ENCODE measurements around the gene KLC3.
"Not testable (repeated sequence)": the region's sequence is repeated elsewhere in the genome, so short reads cannot be mapped to it uniquely, and the experiment has no call there.

KLC3 gene

DNA sequence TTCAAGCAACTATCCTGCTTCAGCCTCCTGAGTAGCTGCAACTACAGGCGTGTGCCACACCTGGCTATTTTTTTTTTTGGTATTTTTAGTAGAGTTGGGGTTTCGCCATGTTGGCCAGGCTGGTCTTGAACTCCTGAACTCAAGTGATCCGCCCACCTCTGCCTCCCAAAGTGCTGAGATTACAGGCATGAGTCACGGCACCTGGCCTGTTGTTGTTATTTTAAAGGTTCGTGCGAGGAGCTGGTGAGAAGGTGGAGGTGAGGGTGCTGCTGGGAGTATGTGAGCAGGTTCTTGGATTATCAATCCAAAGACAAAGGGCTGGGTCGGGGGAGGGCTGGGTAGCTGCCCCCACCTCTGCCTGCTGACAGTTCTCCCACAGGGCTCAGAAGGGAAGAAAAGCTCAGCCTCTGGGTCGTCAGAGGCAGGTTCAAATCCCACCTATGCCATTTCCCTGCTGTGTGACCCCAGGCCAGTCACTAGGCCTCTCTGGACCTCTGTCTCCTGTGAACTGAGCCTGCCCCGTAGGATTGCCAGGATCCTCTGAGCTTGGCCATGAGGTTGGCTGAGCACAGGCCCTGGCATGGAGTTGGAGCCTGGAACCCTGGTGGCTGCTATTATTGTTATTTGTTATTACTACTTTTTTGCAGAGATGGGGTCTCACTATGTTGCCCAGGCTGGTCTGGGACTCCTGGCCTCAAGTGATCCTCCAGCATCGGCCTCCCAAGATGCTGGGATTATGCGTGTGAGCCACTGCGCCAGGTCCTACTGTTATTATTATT, 19.4 kb upstream of the KLC3 start:
- DNase-seq, result no peak

DNA sequence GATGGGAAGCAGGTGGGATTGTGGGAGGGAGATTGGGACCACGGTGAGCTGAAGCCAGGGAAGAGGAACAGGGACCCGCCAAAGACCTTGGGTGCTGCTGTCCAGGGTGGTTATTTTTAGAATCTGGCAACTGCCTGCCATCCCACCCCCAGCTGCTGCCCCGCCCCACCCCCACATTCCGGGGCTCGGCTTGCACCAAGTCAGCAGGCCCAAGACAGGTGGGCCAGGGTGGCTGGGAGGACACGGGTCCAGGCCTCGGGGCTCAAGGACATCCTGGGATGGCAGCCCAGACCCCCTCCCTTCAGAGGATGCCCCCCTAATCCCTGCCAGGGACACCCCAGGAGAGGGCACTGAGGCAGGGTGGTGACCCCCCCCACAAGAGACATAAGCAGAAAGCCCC, 18.7 kb upstream of the KLC3 start:
- DNase-seq, result no peak

DNA sequence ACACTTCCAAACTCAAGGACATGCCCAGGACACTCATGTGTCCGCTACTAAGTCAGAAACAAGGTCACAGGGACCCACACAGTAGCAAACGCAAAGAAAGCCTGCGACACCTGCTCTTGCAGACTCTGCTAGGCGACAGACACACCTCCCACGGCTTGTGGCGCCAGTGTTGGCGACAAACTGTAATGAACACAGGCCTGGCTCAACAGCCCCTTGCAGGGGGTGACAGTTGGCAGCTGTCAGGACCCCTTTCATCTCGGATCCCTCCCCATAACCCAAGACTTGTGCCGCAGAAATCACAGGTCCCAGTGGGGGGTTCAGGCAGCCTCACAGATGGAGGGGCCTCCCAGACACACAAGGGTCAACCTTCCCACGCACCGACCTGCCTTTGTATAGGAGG, 18.2 kb upstream of the KLC3 start:
- no peak for DNase-seq

DNA sequence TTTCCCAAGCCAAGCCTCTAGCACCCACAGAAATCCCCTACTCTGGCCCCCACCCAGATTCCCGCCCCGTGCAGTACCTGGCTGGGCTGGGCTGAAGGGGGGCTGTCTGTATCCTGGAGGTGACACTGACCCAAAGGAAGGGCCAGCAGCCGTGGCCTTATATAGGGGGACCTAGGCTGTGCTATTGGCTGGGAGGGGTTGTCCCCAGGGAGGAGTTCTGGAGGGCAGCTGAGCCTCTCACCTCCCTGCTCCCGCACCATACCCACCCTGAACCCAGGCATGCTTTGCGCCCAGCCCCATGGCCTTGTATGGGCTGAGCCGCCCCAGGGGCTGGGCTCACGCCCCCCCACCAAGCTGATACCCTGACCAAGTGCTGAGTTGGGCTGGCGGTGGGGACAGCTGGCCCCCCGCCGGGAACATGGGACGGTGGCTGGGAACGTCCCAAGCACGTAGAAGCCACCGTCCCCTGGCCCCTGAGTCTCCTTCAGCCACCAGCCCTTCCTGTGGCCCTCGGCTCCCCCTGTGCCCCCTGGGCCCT, 17.7 kb upstream of the KLC3 start, which contains the start of gene CKM:
Gene CKM, minus strand, starts transcription at position 132 of the 538 bp plus-strand sequence. CDS start 3,162 bp downstream, outside the sequence.
- no peak for DNase-seq

DNA sequence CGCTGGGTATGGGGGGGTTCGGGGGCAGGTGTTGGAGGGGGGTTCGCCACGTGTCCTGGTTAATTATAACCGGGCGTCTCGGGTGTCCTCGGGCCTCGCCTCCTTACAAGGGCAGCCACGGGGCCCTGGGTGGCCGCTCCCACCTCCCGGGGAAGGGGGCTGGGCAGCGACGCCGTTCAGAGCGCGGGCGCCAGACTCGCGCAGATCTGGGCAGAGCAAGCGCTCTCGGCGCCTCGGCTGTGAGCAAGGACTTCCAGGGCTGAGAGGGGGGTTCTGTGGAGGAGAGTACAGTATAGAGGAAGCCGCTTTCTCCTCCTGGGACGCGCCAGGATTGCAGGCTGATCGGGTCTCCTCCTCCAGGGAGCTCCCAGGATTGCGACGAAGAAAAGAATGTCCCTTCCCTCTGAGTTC, 16.9 kb upstream of the KLC3 start:
- no peak for DNase-seq

DNA sequence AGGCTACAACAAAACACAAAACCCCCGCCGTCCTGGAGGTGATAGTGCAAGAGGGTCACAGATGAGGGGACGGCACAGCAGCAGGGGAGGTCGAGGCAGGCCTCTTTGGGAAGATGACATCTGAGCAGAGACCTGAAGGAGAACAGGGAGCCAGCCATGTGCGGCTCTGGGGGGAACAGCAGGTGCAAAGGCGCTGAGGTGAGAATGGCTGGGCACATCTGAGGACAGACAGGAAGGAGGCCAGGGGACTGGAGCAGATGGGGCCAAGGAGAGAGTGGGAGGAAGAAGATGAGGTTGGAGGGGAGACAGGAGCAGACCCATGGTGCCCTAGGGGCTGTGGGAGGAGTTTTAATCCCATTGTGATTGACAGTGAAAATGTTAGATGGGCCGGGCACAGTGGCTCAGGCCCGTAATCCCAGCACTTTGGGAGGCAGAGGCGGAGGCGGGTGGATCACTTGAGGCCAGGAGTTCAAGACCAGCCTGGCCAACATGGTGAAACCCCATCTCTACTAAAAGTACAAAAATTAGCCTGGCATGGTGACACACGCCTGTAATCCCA, 16.1 kb upstream of the KLC3 start:
- DNase-seq, result no peak

DNA sequence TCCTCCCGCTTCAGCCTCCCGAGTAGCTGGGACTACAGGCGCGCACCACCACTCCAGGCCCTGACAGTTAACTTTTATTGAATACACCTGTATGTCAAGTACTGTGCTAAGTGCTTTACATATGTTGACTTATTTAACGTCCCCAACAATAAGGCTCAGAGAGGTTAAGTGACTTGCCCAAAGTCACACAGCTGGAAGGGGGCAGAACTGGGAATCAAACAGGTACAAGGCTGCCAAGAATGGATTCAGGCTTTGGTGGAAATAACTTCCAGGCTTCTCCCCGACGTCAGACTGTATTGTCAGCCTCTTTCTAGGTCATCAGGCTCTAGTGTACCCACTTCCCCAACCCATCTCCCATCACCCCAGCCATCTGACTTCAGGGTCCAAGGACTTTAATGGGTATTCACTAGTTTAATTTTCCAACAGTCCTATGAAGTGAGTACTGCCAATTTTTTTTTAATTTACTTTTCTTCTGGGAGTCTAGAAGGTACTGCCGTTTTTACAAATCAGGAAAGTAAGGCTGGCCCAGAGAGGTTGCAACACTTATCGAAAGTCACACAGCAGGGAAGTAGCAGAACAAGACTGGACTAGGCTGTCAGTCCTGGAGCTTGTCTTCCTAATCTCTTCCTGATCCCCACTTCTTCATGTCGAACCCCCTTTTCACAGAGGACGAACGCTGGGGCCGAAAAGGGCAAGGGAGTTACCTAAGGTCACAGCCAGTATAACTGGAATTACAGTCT, 13.0 kb upstream of the KLC3 start:
- DNase-seq, result no peak

DNA sequence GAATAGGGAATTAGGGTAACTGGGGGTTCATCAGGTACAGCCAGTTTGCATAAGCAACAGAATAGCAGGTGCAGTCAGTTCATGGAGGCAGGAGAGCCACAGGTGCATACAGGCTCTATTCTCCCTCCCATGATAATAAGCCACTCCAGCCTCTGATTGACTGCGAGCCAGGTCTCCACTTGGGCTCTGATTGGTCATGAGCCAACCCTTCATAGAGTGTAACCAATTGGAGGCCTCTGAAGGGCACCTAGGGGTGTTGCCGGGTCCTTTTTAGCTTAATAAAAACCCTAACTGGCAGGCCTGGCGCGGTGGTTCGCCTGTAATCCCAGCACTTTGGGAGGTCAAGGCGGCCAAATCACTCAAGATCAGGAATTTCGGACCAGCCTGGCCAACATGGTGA, 9.1 kb upstream of the KLC3 start:
- DNase-seq, result no peak

DNA sequence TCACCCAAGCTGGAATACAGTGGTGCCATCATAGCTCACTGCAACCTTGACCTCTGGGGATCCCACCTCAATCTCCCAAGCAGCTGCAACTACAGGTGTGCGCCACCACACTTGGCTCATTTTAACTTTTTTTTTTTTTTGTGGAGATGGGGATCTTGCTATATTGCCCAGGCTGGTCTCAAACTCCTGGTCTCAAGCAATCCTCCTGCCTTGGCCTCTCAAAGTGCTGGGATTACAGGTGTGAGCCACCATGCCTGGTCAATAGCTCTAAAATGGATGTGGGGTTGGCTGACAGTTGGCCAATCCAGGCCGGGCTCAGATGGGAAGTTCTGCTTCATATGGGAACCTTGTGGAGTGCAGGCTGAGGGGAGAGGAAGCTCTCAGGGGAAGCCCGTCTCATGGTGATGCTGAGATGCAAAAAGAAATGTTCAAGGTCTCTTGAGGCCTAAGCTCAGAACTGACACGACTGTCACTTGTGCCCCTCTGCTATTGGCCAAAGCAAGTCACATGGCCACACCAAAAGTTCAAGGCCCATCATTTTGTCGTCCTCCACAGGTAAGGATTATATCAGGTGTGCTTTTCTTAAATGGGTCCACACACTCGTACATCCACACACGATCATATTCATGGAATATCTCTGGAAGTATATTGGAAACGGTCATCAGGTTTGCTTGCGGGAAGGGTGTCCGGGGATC, 6.8 kb upstream of the KLC3 start:
- DNase-seq, result no peak

DNA sequence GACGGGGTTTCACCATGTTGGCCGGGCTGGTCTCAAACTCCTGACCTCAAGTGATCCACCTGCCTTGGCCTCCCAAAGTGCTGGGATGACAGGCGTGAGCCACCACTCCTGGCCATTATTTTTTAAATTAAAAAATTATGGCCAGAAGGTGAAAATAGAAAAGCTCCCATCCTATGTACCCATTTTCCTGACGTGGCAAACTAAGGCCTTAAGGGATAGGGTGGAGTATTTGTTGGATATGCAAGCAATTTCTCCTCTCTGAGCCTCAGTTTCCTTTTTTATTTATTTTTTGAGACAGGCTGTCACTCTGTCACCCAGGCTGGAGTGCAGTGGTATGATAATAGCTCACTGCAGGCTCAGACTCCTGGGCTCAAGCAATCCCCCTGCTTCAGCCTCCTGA, 5.7 kb upstream of the KLC3 start:
- not testable (repeated sequence) for DNase-seq

DNA sequence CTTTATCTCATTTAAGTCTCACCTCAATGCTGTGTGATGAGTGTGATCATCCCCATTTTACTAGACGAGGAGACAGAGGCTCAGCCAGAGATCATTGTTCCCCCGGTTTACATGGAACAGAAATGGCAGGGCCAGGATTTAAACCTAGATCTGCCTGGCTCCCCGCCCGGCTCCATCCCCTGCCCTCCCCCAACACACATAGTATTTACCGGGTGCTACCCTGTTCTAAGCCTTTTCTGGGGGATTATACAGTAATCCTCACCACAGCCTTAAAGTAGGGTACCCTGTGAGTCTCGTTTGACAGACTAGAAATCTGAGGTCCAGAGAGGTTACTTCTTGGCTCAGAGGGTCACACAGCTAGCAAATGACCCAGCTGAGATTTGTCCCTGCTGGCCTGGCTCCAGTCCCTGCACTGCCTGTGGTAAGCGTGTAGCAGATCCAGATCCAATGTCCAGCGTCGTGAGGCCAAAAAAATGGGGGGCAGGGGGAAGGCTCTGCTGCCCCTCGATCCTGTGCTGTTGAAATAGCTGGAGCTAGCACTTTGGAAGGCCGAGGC, 3.8 kb upstream of the KLC3 start:
- DNase-seq, result no peak

DNA sequence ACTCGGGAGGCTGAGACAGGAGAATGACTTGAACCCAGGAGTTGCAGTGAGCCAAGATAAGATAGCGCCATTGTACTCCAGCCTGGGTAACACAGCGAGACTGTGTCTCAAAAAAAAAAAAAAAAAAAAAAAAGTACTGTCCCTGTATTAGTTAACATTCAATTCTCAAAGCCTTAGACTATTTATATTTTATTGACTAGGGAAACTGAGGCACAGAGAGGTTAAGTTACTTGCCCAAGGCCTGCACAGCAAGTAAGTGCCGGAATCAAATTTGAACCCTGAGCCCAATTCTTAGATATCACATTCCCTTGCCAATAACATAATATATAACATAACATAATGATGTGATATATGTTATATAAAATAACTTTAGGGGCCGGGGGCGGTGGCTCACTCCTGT, 921 bp upstream of the KLC3 start:
- DNase-seq, result no peak

DNA sequence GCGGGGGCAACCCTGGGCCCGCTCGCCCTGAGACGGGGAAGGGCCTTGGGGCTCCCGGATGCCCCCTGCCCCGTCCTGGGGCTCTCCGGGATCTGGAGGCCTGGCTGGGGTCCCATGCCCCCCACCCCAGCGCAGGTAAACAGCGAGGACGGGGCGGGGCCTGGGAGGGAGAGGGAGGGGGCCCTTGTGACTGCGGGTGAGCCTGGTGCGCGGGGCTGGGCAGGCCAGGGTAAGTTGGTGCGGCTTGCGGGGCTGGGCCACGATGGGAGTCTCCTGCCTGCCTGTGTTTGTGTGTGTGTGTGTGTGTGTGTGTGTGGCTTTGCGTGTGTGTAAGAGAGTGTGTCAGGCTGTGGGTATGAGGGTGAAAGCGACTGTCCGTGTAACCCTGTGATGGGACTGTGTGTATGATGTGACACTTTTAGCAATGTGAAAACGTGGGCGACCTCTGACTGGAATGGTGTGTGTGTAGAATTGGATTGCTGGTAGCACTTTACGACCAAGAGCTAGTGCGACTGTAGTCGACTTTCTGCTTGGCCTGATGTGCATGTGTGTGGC, 426 bp downstream of the KLC3 start:
- no peak for DNase-seq

DNA sequence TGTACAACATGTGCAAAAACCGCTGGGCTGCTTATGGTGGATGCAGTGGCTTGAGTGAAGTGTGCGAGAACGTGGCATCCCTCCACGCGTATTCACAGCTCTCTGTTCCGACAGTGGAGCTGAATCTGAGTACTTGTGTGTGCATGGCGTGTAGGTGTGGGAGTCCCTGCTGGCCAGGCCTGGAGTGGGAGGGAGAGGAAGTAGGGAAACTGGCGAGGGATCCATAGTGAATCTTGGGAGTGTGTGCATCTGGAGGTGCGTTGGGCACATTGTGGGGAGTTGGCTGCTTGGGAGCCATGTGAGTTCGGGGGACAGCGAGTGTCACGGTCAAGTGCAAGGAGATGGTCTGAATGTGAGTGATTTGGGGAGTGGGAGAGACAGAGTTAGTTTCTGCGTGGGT, 2.4 kb downstream of the KLC3 start:
- DNase-seq, result no peak

DNA sequence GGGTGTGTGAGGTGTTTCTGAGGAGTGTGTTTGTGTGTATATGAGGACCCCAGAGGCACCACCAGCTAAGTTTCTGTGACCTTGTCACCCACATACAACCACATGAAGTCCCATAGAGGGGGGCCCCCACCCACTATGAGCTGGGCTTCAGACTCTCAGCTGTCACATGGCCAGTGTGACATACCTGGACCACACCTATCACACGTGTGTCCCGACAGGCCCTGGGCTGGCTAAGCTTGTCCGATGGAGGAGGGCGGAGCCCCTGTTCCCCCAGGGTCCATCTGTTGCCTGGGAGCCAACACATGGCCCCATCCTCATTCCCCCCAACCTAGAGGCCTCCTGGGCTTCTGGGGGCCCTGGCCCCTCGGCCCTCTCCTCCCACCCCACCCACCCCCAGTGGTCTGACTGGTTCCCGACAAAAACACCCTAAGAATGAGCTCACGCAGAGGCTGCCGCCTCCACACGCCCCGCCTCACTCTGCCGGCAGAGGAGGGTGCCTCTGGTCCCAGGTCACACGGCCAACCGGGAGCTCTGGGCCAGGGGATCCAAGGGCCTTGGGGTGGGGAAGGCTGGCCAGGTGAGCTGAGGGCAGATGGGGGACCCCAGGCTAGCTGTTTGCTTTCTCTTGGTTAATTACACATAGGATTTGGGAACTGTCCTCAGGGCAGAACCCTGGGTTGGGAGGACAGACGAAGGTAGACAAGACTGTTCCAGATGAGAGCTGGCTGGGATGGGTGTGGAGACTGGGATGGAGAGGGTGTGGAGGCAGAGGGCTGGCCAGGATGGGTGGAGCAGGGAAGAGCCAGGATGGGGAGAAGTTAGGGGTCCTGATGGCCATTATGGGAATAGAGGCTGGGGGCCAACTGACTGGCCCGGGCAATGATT, 4.3 kb downstream of the KLC3 start:
- DNase-seq, result no peak

DNA sequence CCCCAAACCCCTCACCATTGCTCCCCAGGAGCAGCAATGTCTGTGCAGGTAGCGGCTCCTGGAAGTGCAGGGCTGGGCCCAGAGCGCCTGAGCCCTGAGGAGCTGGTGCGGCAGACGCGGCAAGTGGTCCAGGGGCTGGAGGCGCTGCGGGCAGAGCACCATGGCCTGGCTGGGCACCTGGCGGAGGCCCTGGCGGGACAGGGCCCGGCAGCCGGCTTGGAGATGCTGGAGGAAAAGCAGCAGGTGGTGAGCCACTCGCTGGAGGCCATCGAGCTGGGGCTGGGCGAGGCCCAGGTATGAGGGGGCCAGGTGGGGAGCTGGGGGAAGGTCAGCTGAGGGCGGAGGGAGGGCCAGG, 4.9 kb downstream of the KLC3 start:
- DNase-seq, result no peak

DNA sequence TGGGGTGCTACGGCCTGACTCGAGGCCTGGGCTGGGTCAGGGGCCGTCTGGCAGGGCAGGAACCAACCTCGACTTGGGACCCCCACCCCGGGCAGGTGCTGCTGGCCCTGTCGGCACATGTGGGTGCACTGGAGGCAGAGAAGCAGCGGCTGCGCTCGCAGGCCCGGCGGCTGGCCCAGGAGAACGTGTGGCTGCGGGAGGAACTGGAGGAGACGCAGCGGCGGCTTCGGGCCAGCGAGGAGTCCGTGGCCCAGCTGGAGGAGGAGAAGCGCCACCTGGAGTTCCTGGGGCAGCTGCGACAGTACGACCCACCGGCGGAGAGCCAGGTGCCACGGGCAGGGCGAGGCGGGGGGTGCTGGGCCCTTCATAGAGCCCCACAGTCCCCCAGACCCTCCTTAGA, 5.9 kb downstream of the KLC3 start:
- no peak for DNase-seq

DNA sequence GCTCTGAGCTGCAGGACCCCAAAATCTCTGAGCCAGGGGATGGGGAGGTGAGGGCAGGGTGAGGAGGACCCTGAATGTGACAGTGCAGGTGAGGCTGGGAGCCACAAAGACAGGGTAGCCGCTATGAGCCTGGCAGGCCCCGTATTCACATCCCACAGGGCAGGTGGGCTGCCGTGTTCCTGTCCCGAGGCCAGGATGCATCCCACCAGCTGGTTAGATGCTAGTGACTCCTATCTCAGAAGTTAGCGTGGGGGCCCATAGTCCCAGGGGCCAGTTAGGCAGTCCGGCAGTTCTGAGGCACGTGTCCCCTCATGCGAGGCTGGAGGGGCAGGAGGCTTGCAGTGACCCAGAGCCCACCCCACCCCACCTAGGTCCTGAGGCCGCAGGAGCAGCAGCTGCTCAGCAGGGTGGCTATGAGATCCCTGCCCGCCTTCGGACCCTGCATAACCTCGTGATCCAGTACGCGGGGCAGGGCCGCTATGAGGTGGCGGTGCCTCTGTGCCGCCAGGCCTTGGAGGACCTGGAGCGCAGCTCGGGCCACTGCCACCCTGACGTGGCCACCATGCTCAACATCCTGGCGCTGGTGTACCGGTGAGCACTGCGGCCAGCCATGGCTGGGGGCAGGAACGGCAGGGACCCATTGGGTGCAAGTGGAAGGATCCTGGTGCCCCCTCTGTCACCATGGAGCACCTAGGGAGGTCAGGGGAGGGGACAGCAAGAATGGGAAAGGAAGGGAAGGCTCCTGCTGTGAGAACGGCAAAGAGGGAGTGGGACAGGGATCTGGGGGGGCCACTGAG, 7.2 kb downstream of the KLC3 start:
- DNase-seq, result no peak

DNA sequence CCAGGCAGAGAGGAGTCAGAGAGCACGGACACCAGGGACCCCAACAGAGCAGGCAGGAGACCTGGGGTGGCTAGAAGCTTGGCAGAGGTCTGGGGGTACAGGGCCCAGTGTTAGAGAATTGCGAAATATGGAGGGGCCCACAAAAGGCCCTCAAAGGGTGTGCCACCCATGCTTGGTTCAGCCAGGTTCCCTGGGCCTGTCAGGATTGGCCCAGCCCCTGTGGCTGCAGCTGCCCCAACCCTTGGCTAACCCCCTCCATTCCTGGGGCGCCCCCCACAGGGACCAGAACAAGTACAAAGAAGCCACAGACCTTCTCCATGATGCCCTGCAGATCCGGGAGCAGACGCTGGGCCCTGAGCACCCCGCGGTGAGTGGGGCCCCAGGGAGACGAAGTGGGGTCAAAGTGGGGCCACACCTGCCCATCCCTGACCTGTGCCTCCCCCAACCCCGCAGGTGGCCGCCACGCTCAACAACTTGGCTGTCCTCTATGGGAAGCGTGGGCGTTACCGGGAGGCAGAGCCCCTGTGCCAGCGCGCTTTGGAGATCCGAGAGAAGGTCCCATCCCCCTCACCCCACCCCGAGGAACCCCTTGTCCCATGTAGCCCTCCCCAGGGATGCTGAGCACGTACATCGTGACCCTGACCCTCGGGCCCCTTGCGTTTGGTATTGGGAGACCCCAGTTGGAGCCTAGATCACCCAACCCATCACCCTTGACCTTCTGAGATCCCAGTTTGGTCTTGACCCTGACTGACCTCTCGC, 8.0 kb downstream of the KLC3 start:
- DNase-seq, result no peak

DNA sequence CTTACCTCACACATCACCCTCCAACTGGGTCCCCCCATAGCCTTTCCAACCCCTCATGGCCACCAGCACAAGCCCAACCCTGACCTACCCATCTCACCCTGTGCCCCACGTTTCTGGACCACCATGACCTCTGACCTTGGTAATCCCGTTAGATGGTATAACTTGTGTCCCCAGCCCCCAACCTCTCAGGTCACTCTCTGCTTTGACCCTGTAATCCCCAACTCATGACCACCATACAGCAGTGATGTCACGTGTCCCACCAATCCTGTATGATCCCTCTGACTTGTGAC, 8.5 kb downstream of the KLC3 start:
- DNase-seq, result no peak

Measured in activated effector memory CD4-positive, alpha-beta T cell treated with anti-CD3 and anti-CD28 coated beads, Interleukin-2, amount 50 U/mL, for 16 hours (primary cell).